Activated naive CD4-positive, alpha-beta T cell (primary cell): Measurements from ENCODE around the gene ARHGAP10.
"Not testable (repeated sequence)": the region's sequence is repeated elsewhere in the genome, so short reads cannot be mapped to it uniquely, and the experiment has no call there.

Experiments
- DNase-seq, 4 experiments: peaks; one replicate each; lab custom pipeline; 2025; lab: John Stamatoyannopoulos, UW

ARHGAP10 gene

DNA sequence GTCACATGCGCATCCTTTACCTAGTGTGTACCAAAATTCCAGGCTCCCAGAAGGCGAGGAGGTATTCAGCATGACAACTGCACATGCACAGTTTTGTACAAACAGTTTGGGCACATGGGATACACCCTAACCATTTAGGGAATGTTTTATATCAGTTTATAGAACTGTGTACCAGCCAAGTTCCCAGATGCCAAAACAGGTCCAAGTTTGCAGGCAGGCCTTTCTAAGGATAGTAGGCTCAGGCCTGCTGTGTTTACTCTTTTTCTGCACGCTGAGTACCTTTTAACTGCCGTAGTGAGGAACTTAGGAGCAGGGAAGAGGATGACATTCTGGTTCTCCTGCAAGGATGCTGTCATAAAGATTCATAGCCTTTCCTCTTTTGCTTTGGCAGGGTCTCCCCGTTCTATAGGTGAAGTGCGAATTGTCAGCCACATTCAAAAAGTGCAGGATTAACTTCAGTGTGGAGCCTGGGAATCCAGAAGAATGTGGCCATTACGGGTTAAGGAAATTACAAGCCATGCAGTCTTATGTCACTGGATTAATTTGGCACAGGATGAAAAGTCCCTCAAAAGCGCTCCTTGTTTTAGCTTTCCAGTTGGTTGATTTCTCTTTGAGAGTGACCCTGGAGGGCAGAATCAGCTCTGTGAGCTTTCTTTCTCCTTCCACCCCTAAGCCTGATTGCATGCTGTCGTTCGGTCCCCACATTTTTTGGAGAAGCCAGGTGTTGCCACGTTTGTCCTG lies 259.8 kb downstream of the ARHGAP10 start:
- DNase-seq: no peak

DNA sequence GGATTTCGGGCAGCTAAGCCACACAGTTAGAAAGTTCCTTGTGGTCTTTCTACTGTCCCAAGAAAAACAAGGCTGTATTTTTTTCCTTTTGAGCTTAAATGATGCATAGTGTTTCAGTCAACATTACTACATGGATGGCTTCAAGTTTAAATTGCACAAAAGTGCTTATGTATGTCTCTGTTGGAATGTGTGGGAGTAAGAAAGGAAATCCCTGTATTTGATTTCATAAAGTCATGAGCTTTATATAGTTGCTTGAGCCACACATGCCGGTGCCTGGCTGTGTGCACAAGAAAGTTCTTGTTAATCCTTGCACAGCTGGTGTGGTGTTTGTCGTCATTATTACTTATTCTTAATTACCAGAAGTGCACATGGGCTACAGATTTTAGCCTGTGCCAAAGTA lies 262.2 kb downstream of the ARHGAP10 start:
- DNase-seq: no peak

- DNase-seq: no peak
Observed at GRCh38 chr4:147994491-147995385, 262.9 kb downstream of the ARHGAP10 start.

DNA sequence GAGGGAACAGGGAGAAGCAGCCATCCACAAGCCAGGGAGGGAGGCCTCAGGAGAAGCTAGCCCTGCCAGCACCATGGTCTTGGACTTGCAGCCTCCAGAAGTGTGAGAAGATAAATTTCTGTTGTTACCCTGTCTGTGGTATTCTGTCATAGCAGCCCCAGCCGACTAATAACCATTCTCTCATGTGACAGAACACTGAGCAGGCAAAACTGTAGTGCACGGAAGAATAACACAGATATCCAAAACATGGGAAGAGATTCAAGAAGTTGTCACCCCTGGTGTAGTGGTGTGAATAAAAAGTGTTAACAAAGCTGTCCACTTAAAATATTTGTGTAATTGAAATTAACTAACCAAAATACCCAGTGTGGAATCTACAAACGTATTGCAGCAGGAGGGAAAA lies 265.0 kb downstream of the ARHGAP10 start:
- DNase-seq: no peak

DNA sequence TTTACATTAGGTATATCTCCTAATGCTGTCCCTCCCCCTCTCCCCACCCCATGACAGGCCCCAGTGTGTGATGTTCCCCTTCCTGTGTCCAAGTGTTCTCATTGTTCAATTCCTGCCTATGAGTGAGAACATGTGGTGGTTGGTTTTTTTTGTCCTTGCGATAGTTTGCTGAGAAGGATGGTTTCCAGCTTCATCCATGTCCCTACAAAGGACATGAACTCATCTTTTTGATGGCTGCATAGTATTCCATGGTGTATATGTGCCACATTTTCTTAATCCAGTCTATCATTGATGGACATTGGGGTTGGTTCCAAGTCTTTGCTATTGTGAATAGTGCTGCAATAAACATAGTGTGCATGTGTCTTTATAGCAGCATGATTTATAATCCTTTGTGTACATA lies 268.1 kb downstream of the ARHGAP10 start:
- DNase-seq: not testable (repeated sequence)

DNA sequence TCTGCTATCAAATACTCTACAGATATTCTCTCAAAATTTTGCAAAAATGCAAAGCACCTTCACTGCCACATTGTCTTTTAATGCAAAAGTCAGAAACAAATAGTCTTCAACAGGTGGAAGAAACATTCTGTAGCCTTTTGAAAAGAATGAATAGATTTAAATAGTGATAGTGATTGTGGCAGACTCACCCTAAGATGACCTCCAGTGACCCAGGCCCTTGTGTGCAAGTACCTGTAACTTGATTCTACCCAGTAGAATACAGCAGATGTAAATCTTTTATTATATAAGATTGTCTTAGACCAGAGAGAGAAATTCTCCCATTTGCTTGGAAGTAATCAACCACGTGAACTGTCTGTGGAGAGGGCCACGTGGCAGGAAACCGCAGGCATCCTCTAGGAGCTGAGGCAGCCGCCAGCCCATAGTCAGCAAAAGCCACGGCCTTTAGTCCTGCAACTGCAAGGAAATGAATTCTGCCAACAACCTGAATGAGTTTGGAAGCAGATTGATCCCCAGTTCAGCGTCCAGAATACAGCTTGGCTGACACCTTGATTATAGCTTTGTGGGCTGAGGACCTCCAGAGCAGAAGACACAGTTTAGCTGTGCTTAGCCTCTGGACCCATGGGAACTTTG lies 272.5 kb downstream of the ARHGAP10 start:
- DNase-seq: no peak

- DNase-seq: no peak
Observed at GRCh38 chr4:148006001-148006400, 274.1 kb downstream of the ARHGAP10 start.

DNA sequence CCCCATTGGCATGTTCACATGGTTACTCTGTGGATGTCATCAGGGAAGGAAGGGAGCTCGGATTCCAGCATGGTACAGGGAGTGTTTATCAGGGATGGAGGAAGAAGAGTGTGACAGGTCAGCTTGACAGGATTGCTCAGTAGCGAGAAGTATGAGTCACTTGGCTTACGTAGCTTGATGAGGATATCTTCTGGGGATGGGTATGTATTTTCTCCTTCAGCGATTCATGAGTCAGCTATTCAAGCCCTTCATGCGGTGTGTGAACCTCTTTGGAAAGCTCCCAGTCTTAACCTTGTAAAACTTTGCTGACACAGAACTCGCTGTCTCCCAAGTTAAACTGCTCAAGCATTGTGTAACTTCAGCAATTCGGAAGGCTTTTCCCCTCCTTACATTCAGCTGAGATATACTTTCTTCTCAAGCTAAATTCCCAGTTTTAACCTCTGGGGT lies 275.4 kb downstream of the ARHGAP10 start:
- no peak for DNase-seq

DNA sequence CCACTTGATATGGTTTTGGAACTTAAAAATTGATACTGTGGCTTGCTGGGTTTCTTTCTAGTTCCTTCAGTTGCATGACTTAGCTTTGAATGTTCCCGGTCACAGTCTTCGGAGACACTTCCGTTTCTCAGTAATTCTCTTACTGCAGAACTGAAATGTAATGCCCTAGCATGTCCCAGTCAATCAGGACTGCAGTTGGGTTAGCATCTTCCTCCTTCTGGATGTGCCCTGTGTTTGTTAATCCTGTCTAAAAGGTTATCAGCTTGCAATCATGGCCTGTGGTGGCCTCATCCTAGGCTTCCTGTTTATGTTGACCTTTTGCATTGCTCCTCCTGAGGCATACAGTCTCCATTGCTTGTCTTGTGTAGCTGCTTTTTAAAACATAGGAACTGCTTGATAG lies 275.9 kb downstream of the ARHGAP10 start:
- no peak for DNase-seq

- no peak for DNase-seq
Observed at GRCh38 chr4:148015058-148015457, 283.2 kb downstream of the ARHGAP10 start.

DNA sequence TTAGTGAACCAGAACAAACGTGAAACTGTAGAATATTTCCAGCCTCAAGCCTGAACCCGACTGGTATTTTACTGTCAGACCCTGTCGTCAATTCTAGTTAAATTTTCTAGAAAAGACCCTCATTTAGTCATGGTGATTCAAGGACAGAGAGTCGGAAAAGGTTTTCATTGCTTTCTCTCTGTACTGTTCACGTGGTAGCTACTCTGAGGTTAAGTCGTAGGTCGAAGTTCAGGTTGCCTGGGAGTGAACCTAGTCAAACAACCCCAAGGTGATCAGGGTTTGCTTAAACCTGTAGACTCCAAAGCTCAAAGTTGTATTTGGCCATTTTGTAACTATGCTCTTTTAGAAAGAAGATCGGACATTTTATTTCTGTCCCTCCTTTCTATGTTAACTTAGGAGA lies 283.6 kb downstream of the ARHGAP10 start:
- no peak for DNase-seq

DNA sequence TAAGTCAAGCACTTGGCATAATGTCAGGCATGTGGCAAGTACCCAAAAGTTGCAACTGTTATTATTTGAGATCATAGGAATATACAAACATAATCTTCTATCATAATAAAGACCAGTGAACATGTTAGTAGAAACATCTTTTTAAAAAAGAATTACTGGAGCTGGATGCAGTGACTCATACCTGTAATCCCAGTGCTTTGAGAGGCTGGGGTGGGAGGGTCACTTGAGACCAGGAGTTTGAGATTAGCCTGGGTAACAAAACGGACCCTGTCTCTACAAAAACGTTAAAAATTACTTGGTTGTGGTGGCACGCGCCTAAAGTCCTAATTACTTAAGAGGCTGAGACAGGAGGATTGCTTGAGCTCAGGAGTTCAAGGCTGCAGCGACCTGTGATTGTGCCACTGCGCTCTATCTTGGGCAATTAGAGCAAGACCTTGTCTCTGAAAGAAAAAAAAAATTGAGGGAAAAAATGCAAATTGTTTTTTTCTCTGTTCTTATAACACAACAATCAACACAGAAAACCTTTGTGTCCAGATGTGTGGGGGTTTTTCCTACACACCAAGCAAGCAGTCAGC lies 284.3 kb downstream of the ARHGAP10 start:
- no peak for DNase-seq

DNA sequence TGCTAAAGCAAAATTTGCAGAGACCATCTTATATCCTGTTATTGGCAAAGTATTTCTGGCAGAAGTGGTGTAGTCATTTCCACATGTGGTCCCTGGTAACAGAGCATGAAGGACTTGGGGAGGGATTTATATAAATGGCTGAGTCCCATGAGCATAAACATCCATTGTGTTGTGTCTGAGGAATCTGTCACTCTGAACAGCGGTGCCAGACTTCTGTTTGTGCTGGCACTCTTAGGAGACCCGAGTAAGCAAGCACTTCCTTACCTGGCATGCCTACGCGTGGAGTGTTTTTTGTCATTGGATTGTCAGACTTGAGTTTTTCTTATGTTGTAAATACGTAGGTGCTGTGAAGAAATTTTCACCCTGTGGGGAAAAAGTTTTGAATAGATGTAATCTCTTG lies 285.9 kb downstream of the ARHGAP10 start:
- no peak for DNase-seq

- DNase-seq: no peak
Observed at GRCh38 chr4:148021686-148022085, 289.8 kb downstream of the ARHGAP10 start.

DNA sequence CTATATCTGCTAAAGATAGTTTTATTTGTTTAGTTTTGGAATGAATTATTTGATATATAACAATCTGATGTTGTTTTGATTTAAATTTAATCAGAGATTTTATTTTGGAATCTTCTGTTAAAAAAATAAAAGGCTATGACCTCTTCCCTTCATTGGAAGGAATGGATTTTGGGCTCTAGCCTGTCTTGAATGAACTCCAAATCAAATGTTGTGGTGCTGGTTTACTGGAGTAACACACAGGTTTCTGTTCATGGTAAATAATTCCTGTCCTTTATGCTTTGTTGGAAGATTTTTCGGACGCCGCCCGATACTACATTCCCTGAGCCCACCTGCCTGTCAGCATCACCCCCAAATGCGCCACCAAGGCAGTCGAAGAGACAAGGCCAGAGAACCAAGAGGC lies 291.1 kb downstream of the ARHGAP10 start:
- DNase-seq: no peak

DNA sequence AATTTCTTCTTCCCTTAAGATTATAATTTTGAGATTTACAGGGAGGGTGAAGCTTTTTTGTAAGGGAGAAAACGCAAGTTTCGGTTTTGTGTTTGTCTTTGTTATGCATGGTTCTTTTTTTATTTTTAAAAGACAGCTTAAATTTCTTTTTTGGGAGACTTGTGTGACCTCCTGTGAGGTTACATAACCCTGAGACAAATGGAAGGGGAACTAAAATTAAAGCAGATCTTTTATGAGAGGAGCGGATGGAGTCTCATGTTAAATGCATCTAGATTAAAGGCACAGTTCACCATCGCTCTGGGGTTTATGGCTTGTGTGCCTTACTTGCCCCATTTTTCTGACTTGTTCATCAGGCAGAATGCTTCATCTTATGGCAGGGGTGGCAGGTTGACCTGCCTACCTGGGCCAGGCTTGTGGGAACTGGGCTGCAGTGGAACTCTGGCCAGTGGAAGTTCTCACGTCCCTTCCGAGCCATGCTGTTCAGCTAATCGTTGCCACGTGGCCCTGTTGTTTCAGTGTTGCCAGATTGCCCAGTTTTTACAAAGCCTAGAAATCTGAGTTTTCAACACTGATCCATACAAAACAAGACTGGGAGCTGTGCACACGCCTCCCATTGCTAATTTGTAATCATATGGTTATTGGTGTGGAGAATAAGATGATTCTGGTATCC lies 291.8 kb downstream of the ARHGAP10 start:
- DNase-seq: no peak

- DNase-seq: no peak
Observed at GRCh38 chr4:148025981-148026380, 294.1 kb downstream of the ARHGAP10 start.

DNA sequence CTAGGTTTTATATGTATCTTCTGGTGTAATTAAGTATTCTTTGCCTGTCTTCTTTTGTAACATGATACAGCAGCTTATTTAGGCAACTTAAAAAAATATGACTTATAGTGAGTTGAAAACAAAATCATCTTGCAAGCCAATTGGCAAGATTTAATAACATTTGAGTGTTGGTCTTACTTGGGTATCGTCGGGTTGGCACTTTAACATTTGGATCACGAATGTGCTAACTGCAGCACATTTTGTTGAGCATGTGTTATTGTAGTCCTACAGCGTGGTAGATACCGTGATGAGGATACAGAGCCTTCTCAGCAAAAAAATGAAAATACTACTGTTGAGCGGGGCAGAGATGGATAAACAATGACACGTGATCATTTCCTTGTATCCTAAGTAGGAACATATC lies 295.3 kb downstream of the ARHGAP10 start:
- no peak for DNase-seq

DNA sequence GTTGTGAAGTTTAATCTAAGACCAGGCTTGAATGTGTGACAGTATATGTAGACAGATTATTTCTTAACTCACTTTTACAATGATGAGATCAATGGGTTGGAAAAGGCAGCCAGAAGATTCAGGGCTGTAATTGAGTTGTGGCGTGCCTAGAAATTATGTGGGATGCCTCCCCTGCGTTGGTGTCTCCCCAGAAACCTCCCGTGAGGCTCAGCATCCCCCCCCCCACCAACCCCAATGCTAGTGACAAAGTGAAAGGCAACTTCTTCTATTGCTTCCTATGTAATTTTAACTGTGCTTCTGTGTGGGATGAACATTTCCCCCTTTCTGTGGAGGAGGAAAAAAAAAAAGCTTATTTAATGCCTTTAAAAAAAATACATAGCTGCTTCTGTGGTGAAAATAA lies 297.9 kb downstream of the ARHGAP10 start:
- DNase-seq: no peak

GRCh38 chr4:148030193-148030873 lies 298.4 kb downstream of the ARHGAP10 start:
- DNase-seq: no peak

GRCh38 chr4:148034813-148035212 lies 302.9 kb downstream of the ARHGAP10 start:
- DNase-seq: no peak
